CD4-positive, alpha-beta T cell treated with Interferon alpha-2 for 1 hour (primary cell): Measurements from ENCODE around the gene PTPN20.

ENCODE experiments used
- DNase-seq, 2 donors: peaks; one replicate each; pipeline ENCODE4 v3.0.0-alpha.2; 2020 to 2022

PTPN20 gene

DNA sequence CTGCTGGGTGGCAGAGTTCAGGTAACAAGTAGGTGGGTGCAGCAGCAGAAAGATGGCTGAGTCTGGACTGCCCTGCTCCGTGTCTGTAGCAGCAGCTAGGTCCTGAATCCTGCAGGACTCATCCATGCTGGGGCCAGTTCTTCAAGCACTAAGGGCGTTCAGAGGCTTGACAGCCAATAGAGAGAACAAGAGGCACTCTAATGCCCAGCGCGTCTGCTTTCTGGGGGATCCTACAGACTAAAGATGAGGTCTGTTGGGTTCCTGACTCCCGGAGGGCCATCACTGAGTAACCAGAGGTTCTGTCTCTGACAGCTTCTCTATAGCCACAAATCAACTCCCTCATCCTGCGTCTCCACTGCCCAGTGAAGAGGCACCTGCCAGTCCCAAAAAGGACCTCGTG, 125.5 kb downstream of the PTPN20 start:
- DNase-seq = no peak

- DNase-seq = no peak
Measured at GRCh38 chr10:47037654-47038425, 126.6 kb downstream of the PTPN20 start.

- DNase-seq = no peak
Measured at GRCh38 chr10:47038881-47039561, 127.8 kb downstream of the PTPN20 start.

DNA sequence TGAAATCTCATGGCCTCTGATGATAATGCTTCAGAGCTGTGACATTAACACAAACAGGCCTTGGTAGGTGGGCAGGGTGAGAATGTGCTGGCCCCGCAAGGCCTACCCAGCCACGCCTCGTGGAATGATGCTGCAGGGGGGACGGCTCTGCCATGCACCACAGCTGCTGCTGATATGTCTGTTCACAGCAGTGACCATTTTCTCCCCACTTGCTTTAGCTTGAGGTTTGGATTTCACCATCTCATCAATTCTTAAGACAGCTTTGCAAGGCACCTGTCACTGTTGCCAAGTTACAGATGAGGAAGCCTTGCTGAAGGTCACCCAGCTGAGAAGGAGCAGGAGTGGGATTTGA, 128.3 kb downstream of the PTPN20 start:
- no peak for DNase-seq

DNA sequence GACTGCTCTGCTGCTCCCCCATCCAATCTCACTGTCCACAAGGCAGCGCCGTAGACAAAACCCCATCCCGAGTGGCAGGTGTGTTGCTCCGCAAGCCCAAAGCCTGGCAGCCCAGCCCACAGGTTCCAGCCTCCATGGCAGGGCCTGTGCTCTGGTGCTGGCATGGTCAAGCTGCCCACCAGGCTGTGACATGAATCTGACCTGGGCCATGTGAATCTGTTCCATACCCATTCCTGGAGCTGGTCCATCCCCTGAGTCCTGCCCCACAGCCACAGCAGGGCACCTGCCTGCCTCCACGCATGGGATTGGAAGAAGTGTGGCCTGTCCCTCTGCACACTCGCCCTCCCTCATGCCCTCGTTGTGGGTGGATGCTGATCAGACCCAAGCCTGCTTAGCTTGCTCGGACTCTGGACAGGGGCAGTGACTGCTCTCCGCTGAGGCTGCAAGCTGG, 128.8 kb downstream of the PTPN20 start:
- DNase-seq = no peak

DNA sequence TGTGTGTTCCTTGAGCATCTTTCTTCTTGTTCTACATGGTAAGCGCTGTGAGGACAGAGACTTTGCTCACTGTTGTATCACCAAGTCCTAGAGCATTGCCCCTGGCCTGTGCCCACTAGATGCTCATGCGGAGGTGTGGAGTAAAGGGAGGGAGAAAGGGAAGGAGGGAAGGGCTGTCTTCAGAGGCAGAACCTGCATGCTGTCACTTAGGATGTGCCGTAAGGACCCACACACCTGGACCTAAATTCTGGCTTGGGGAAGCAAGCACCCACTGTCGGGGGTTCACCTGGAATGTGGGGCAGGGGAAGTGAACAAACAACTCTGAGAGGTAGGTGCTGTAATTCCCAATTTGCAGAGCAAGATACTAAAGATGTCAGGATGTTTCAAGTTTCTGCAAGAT, 129.5 kb downstream of the PTPN20 start:
- no peak for DNase-seq

- no peak for DNase-seq
Measured at GRCh38 chr10:47041396-47042198, 130.4 kb downstream of the PTPN20 start.

- no peak for DNase-seq
Measured at GRCh38 chr10:47042199-47042473, 130.9 kb downstream of the PTPN20 start.

GRCh38 chr10:47042780-47043750, 131.8 kb downstream of the PTPN20 start:
- no peak for DNase-seq

- DNase-seq = no peak
Measured at GRCh38 chr10:47043928-47044538, 132.8 kb downstream of the PTPN20 start.

- DNase-seq = no peak
Measured at GRCh38 chr10:47044741-47045140, 133.5 kb downstream of the PTPN20 start.

DNA sequence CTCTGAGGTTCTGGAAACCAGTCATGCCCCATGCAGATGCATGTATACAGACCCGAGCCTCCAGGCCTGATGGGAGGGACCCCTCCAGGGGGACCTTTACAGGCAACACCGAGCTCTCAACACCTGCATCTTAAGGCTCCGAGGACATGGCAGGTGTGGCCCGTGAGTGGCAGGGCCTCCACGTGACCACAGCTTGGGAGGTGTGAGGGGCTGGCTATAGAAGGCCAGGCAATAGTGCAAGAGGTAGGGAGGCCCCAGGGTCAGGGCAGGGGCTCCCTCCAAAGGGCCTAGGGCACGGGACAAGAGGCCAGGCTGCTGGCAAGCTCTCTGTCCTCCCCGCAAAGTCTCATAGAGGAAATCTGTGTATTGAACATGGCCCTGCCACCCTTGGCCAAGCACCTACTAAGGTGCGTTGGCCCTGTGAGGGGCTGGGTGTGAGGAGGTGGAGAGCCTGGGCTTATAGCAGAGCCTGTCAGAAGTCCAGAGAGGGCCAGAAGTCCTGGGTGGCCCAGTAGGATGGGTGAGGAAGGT, 134.2 kb downstream of the PTPN20 start:
- DNase-seq = no peak

- DNase-seq = no peak
Measured at GRCh38 chr10:47046321-47047126, 135.3 kb downstream of the PTPN20 start.

DNA sequence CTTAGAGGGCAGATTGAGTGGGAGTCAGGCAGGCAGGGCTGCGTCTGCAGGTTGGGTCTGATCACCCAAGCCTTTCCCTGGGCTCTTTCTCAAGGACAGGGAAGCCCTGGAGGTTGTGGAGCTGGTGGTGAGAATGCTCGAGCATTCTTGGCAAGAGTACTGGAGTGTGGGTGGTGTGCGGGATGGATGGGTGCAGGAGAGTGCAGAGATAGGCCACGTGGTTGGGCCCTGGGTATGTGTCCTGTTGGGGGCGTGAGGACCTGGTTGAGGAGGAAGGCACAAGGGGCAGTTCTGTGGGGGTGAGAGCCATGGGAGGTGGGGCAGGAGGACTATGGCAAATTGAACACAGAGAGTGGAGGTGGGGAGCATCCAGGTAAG, 135.9 kb downstream of the PTPN20 start:
- DNase-seq = no peak

DNA sequence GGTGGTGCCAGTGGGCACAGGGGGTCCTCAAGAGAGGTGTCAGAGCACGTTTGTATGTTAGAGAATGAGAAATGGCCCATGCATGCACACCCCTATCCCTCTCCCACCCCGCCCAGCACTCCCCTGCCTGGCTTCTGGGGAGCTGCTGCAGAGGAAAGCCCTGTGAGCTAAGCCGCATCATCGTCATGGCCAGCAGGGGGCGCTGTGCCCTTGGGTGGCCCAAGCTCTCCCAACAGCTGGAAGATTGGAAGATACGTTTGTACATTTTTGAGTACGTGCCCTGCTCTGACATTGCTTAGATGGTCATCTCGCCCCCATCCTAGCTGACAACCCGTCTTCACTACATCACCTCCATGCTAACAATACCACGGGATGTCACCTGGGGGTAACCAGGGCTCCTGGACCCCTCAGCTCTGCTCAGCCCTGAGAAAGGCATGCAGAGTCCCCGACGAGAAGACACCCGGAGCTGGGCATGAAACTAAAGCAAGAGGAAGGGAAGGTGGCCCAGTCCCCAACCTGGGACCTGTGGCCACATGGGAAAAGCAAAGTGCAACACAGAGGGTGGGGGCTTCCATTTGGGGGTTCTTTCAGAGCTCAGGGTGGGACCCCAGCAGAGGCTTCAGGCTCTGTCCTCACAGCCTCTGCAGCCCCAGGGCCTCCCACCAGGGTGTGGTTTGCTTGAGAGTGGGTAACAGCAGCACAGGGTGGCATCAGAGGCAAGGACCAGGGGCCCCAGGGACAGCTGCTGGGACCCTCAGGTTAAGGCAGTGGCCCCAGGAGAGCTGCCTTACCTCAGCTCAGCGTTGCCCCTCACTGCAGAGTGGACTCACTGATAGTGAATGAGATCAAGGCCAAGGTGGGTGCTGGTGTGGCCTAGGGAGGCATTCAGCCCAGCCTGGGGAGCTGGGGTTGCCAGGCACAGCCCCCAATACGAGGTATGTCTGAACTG, 136.6 kb downstream of the PTPN20 start:
- DNase-seq = peak; percentile 61 to 74

DNA sequence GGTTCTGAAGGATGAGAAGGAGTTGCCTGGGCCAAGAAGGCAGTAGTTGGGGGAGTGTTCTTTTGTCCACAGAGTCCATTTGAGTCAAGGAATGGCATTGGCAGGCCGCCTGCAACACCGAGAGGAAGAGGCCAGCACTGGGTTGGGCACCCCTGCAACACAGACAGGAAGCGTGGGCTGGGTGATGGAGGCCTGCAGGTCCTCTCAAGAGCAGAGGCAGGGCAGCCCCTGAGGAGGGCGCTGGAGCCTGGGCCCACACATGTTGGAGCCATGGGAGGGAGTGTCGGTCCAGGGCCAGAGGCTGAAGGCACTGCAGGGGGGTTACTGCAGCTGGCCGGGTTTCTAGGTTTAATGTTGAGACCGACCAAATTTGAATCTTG, 137.3 kb downstream of the PTPN20 start:
- peak in 1 of 2 donors; percentile 9 for DNase-seq

- DNase-seq = no peak
Measured at GRCh38 chr10:47049056-47049851, 138.0 kb downstream of the PTPN20 start.

DNA sequence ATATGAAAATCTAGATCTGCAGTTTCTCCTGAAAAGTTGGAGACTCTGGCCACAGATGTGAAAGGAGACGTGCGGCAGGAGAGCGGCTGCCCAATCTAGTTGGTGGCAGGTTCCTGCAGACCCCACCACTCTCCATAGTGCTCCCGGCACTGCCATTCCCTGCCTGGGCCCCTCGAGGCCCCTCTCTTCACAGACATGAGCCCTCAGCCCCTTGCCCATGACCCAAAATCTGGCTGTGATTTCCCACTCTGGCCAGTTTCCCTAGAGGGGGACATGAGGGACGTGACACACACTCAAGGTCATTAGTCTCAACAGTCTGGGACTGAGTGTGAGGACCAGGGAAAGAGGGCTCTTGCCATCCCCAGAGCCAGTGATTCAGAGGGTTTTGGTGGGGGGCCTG, 138.7 kb downstream of the PTPN20 start:
- DNase-seq = no peak
